HepG2 (cell line): ENCODE data around the gene SP140L. TPM values are rescaled to one million over a fixed set of nuclear protein-coding genes. Genes with fewer than 3 reads are reported as not detected.
"Not testable (repeated sequence)": the region's sequence is repeated elsewhere in the genome, so short reads cannot be mapped to it uniquely, and the experiment has no call there.

Experiments used
- ATAC-seq: fragments of 200-7000 bp; cut with Tn5 transposase; 3 replicates; pipeline ENCODE4 v1.9.1; 2020; ENCODE audit warnings: mild to moderate bottlenecking, moderate library complexity
- BruUV-seq: library from RNA; stranded (reverse); fragments of 400-500 nt; replicated peaks from 2 replicates; lab custom pipeline; 2021; lab: Mats Ljungman, UMichigan
- CTCF ChIA-PET: fragments of 300-600 bp; formaldehyde crosslinking; extraction: SDS; loops from one replicate; lab custom pipeline; 2021; ENCODE audit warnings: low total read pairs, inconsistent platforms, low intra/inter-chr PET ratio; lab: Yijun Ruan, JAX
- POLR2A ChIA-PET: fragments of 350-600 bp; sonication (Branson Sonifier 250); formaldehyde crosslinking; loops from one replicate; lab custom pipeline; 2020; ENCODE audit warnings: antibody characterized with exemption, inconsistent platforms; lab: Yijun Ruan, JAX
- DNase-seq: peaks from one replicate; pipeline ENCODE4 v3.0.0-alpha.2; 2015; ENCODE audit warnings: low spot score
- FAIRE-seq: peaks from 3 replicates; lab custom pipeline; 2011; peaks lifted over from hg19 to GRCh38; lab: Jason Lieb, UNC
- H2AFZ ChIP-seq: one replicate; pipeline ENCODE4 v1.6.1; 2011; ENCODE audit warnings: low read length, inconsistent platforms
- H3K27ac ChIP-seq: fragments of 300-600 bp; 3 replicates; pipeline ENCODE4 v1.8.0; 2011; ENCODE audit warnings: mixed run types, mild to moderate bottlenecking, mixed read lengths, low read length, inconsistent platforms; ENCODE audit not compliant: insufficient read depth; ENCODE audit errors: extremely low read length
- H3K27me3 ChIP-seq, 2 experiments: fragments of 200-600 bp in 1 of 2; 2 replicates in 1 of 2; 3 replicates in 1 of 2; pipeline versions ENCODE4 v1.6.0 to v1.8.0; 2011; ENCODE audit warnings: low read length in 2 of 2, mild to moderate bottlenecking in 2 of 2, moderate library complexity in 2 of 2, inconsistent platforms in 1 of 2; ENCODE audit not compliant: insufficient read depth in 2 of 2, control insufficient read depth in 1 of 2
- H3K36me3 ChIP-seq, 2 experiments: fragments of 200-600 bp in 1 of 2; replicated peaks in 1 of 2; 2 replicates in 1 of 2; 3 replicates in 1 of 2; pipeline versions ENCODE4 v1.5.1 to v1.8.0; 2011; ENCODE audit warnings: low read length in 2 of 2, inconsistent platforms in 1 of 2; ENCODE audit not compliant: insufficient read depth in 2 of 2, control insufficient read depth in 1 of 2
- H3K4me1 ChIP-seq: 2 replicates; pipeline ENCODE4 v1.5.1; 2012; ENCODE audit warnings: low read length, inconsistent platforms; ENCODE audit not compliant: insufficient read depth
- H3K4me2 ChIP-seq: 2 replicates; pipeline ENCODE4 v1.6.0; 2011; ENCODE audit warnings: low read depth, low read length, inconsistent platforms
- H3K4me3 ChIP-seq, 3 experiments: fragments of 200-600 bp in 1 of 3; sonication (generic), shearing (Covaris generic) in 1 of 3; replicated peaks in 1 of 3; 2 replicates each; pipeline ENCODE4 v1.5.1; 2011 to 2016; ENCODE audit warnings: low read length in 3 of 3, inconsistent platforms in 2 of 3, low read depth in 2 of 3, mild to moderate bottlenecking in 2 of 3, control low read depth in 1 of 3, mixed read lengths in 1 of 3; ENCODE audit not compliant: insufficient read depth in 1 of 3
- H3K79me2 ChIP-seq: one replicate; pipeline ENCODE4 v1.6.1; 2011; ENCODE audit warnings: low read length, inconsistent platforms; ENCODE audit not compliant: insufficient read depth
- H3K9ac ChIP-seq: 2 replicates; pipeline ENCODE4 v1.6.0; 2011; ENCODE audit warnings: mild to moderate bottlenecking, low read depth, low read length, inconsistent platforms; ENCODE audit not compliant: insufficient read depth
- H3K9me3 ChIP-seq: 2 replicates; pipeline ENCODE4 v1.5.1; 2012; ENCODE audit warnings: mild to moderate bottlenecking, low read length
- H4K20me1 ChIP-seq: 2 replicates; pipeline ENCODE4 v1.6.0; 2011; ENCODE audit warnings: inconsistent platforms, mild to moderate bottlenecking, low read length, moderate library complexity; ENCODE audit not compliant: insufficient read depth
- FOXA1 ChIP-seq, 2 experiments: fragments of 450-650 bp in 1 of 2; sonication (generic) in 1 of 2; formaldehyde crosslinking in 1 of 2; IDR thresholded peaks; 2 replicates each; pipeline versions ENCODE4 v1.4.0 to v1.6.1; 2016 to 2020; ENCODE audit warnings: missing genetic modification reagents in 1 of 2
- SP5 ChIP-seq: IDR thresholded peaks from 2 replicates; pipeline ENCODE4 v1.6.1; 2016; ENCODE audit warnings: low read depth, borderline replicate concordance
- WGBS: methylation state at CpG from one replicate; pipeline ENCODE4 v1.1.6; 2017; ENCODE audit warnings: low lambda C conversion rate; 5-methylcytosine and 5-hydroxymethylcytosine counted together
- in situ Hi-C: cut with HindIII; loops from 2 replicates; pipeline ENCODE4 v1.10.0; 2017; ENCODE audit warnings: low pct_unique_long_range_greater_than_20kb; ENCODE audit not compliant: extremely low pct_ligation_motif_present
- intact Hi-C: fragments of 100-400 bp; cut with micrococcal nuclease; formaldehyde crosslinking; loops from one replicate; pipeline ENCODE4 v1.10.0; 2022; ENCODE audit not compliant: unreplicated experiment
- polyA plus RNA-seq, 8 experiments: library from polyadenylated mRNA; depleted of rRNA in 3 of 8; stranded (reverse) in 7 of 8; unstranded in 1 of 8; fragments of >200 nt; fragmentation: Illumina TruSeq in 4 of 8; extraction: Trizol in 4 of 8; gene quantifications; 2 replicates each; pipeline versions ENCODE4 v1.2.1 to v1.2.3, GENCODE V29; 2011 to 2016; ENCODE audit warnings: low read depth in 4 of 8, missing spikeins in 1 of 8, mixed read lengths in 1 of 8; ENCODE audit not compliant: insufficient read depth in 1 of 8
- total RNA-seq, 5 experiments: library from RNA; depleted of rRNA; stranded (reverse); fragments of >200 nt; fragmentation: Illumina TruSeq; extraction: Trizol; gene quantifications; 2 replicates each; pipeline ENCODE4 v1.2.3, GENCODE V29; 2016; ENCODE audit warnings: low read depth in 1 of 5
- TF ChIP-seq, protein P1 (sequence below): sonication (generic); formaldehyde crosslinking; IDR thresholded peaks from 2 replicates; pipeline ENCODE4 v1.5.1; 2020; ENCODE audit warnings: mild to moderate bottlenecking, missing genetic modification reagents, moderate library complexity
- TF ChIP-seq, protein P2 (sequence below): sonication (generic); formaldehyde crosslinking; IDR thresholded peaks from 2 replicates; pipeline ENCODE4 v1.4.0; 2020; ENCODE audit warnings: missing genetic modification reagents

The SP140L gene
- total and polyA plus RNA-seq, 2 of the 13 experiments (the other 11 are each of a cell fraction or from before 2014, with no cell fraction given) = 10.9 to 17.5 TPM

DNA sequence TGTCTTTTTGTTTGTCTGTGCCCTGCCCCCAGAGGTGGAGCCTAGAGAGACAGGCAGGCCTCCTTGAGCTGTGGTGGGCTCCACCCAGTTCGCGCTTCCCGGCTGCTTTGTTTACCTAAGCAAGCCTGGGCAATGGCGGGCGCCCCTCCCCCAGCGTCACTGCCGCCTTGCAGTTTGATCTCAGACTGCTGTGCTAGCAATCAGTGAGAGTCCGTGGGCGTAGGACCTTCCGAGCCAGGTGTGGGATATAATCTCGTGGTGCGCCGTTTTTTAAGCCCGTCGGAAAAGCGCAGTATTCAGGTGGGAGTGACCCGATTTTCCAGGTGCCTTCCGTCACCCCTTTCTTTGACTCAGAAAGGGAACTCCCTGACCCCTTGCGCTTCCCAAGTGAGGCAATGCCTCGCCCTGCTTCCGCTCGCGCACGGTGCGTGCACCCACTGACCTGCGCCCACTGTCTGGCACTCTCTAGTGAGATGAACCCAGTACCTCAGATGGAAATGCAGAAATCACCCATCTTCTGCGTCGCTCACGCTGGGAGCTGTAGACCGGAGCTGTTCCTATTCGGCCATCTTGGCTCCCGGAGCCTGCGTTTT, 15.0 kb downstream of the SP140L start:
- FAIRE-seq; H4K20me1 ChIP-seq; H3K4me1 ChIP-seq; H3K27ac ChIP-seq; H3K27me3 ChIP-seq; intact Hi-C loops; ATAC-seq; H2AFZ ChIP-seq; H3K9ac ChIP-seq; H3K79me2 ChIP-seq; H3K9me3 ChIP-seq; BruUV-seq; in situ Hi-C loops; H3K36me3 ChIP-seq; H3K4me3 ChIP-seq; CTCF ChIA-PET; POLR2A ChIA-PET; DNase-seq; H3K4me2 ChIP-seq; TF ChIP-seq FOXA1 (IDR thresholded peaks at IDR 0.05): not testable (repeated sequence)
- TF ChIP-seq, protein P1, sequence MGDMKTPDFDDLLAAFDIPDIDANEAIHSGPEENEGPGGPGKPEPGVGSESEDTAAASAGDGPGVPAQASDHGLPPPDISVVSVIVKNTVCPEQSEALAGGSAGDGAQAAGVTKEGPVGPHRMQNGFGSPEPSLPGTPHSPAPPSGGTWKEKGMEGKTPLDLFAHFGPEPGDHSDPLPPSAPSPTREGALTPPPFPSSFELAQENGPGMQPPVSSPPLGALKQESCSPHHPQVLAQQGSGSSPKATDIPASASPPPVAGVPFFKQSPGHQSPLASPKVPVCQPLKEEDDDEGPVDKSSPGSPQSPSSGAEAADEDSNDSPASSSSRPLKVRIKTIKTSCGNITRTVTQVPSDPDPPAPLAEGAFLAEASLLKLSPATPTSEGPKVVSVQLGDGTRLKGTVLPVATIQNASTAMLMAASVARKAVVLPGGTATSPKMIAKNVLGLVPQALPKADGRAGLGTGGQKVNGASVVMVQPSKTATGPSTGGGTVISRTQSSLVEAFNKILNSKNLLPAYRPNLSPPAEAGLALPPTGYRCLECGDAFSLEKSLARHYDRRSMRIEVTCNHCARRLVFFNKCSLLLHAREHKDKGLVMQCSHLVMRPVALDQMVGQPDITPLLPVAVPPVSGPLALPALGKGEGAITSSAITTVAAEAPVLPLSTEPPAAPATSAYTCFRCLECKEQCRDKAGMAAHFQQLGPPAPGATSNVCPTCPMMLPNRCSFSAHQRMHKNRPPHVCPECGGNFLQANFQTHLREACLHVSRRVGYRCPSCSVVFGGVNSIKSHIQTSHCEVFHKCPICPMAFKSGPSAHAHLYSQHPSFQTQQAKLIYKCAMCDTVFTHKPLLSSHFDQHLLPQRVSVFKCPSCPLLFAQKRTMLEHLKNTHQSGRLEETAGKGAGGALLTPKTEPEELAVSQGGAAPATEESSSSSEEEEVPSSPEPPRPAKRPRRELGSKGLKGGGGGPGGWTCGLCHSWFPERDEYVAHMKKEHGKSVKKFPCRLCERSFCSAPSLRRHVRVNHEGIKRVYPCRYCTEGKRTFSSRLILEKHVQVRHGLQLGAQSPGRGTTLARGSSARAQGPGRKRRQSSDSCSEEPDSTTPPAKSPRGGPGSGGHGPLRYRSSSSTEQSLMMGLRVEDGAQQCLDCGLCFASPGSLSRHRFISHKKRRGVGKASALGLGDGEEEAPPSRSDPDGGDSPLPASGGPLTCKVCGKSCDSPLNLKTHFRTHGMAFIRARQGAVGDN (CRISPR knock-in tag) = peak; percentile 19; the same call in 1 of the 2 replicates
- TF ChIP-seq, protein P2, sequence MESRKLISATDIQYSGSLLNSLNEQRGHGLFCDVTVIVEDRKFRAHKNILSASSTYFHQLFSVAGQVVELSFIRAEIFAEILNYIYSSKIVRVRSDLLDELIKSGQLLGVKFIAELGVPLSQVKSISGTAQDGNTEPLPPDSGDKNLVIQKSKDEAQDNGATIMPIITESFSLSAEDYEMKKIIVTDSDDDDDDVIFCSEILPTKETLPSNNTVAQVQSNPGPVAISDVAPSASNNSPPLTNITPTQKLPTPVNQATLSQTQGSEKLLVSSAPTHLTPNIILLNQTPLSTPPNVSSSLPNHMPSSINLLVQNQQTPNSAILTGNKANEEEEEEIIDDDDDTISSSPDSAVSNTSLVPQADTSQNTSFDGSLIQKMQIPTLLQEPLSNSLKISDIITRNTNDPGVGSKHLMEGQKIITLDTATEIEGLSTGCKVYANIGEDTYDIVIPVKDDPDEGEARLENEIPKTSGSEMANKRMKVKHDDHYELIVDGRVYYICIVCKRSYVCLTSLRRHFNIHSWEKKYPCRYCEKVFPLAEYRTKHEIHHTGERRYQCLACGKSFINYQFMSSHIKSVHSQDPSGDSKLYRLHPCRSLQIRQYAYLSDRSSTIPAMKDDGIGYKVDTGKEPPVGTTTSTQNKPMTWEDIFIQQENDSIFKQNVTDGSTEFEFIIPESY (CRISPR knock-in tag) = peak; percentile 42; the same call in 1 of the 2 replicates
- TF ChIP-seq FOXA1 (CRISPR knock-in tag; IDR thresholded peaks at IDR 0.05) = 0 out of 2 replicates have a peak, but pooled peaks have one; percentile 37
- TF ChIP-seq SP5 (CRISPR knock-in tag) = 0 out of 2 replicates have a peak, but pooled peaks have one; percentile 12
- WGBS = 83% methylated on average over 31 of the region's 33 CpGs

DNA sequence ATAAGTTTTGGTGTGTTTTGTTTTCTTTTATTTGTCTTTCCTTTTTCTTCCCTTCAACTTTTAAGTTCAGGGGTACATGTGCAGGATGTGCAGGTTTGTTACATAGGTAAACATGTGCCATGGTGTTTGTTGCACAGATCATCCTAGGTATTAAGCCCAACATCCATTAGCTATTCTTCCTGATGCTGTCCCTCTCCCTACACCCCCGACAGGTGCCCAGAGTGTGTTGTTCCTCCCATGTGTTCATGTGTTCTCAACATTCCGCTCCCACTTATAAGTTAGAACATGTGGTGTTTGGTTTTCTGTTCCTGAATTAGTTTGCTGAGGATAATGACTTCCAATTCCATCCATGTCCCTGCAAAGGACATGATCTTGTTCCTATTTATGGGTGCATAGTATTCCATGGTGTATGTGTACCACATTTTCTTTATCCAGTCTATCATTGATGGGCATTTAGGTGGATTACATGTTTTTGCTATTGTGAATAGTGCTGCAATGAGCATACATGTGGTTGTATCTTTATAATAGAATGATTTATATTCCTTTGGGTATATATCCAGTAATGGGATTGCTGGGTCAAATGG, 16.1 kb downstream of the SP140L start:
- ATAC-seq, H2AFZ ChIP-seq, H3K4me3 ChIP-seq, intact Hi-C loops, H4K20me1 ChIP-seq, H3K36me3 ChIP-seq, in situ Hi-C loops, FAIRE-seq, H3K4me2 ChIP-seq, CTCF ChIA-PET, H3K27me3 ChIP-seq, DNase-seq, POLR2A ChIA-PET, H3K27ac ChIP-seq, BruUV-seq, H3K9ac ChIP-seq, H3K9me3 ChIP-seq, H3K79me2 ChIP-seq: not testable (repeated sequence)
- WGBS = 95% methylated on average over 2 of the region's 2 CpGs
- peaks cover 14% of the 10 kb centered on the region for H3K4me1 ChIP-seq
